OCI-LY1 (cell line): Measurements from ENCODE around the gene NUP214.

Experiments
- H2AFZ ChIP-seq: fragments of 200-600 bp; sonication (generic), shearing (Covaris generic); 2 replicates; pipeline ENCODE4 v1.6.0; 2014; ENCODE audit warnings: antibody characterized with exemption, mild to moderate bottlenecking, low read length
- H3F3A ChIP-seq: fragments of 200-600 bp; sonication (generic), shearing (Covaris generic); 2 replicates; pipeline ENCODE4 v1.6.0; 2014; ENCODE audit warnings: mild to moderate bottlenecking, antibody characterized with exemption, low read length, moderate library complexity; ENCODE audit not compliant: insufficient read depth
- H3K27ac ChIP-seq: fragments of 200-600 bp; sonication (generic); 2 replicates; pipeline ENCODE4 v1.5.1; 2014; ENCODE audit warnings: low read length, mixed run types, mild to moderate bottlenecking, low read depth; ENCODE audit not compliant: poor library complexity, severe bottlenecking
- H3K27me3 ChIP-seq: fragments of 200-600 bp; sonication (generic); 2 replicates; pipeline ENCODE4 v1.6.0; 2014; ENCODE audit warnings: antibody characterized with exemption, mild to moderate bottlenecking, low read length, moderate library complexity; ENCODE audit not compliant: insufficient read depth
- H3K36me3 ChIP-seq: fragments of 200-600 bp; sonication (generic); 2 replicates; pipeline ENCODE4 v1.6.1; 2014; ENCODE audit warnings: mild to moderate bottlenecking, antibody characterized with exemption, low read length, moderate library complexity, mixed read lengths; ENCODE audit not compliant: insufficient read depth
- H3K4me1 ChIP-seq: fragments of 200-600 bp; sonication (generic); 2 replicates; pipeline ENCODE4 v1.5.1; 2014; ENCODE audit warnings: mild to moderate bottlenecking, low read length, moderate library complexity; ENCODE audit not compliant: insufficient read depth, severe bottlenecking
- H3K4me2 ChIP-seq: fragments of 200-600 bp; sonication (generic), shearing (Covaris generic); 2 replicates; pipeline ENCODE4 v1.6.1; 2014; ENCODE audit warnings: low read length
- H3K4me3 ChIP-seq: fragments of 200-600 bp; sonication (generic); 2 replicates; pipeline ENCODE4 v1.5.1; 2014; ENCODE audit warnings: low read length, low read depth, mild to moderate bottlenecking, mixed read lengths; ENCODE audit not compliant: poor library complexity, severe bottlenecking
- H3K79me2 ChIP-seq: fragments of 200-600 bp; shearing (Covaris generic); 2 replicates; pipeline ENCODE4 v1.6.1; 2016; ENCODE audit warnings: mixed run types, low read length, mixed read lengths; ENCODE audit not compliant: insufficient read depth
- H3K9ac ChIP-seq: fragments of 200-600 bp; sonication (generic), shearing (Covaris generic); 2 replicates; pipeline ENCODE4 v1.6.1; 2014; ENCODE audit warnings: mild to moderate bottlenecking, low read length, mixed read lengths
- H3K9me2 ChIP-seq: fragments of 200-600 bp; sonication (generic), shearing (Covaris generic); 2 replicates; pipeline ENCODE4 v1.6.1; 2014; ENCODE audit warnings: low read depth, mild to moderate bottlenecking, low read length, mixed read lengths
- H3K9me3 ChIP-seq: fragments of 200-600 bp; shearing (Covaris generic); 2 replicates; pipeline ENCODE4 v1.6.1; 2014; ENCODE audit warnings: low read length, mixed read lengths
- H4K20me1 ChIP-seq: fragments of 200-600 bp; sonication (generic), shearing (Covaris generic); 2 replicates; pipeline ENCODE4 v1.6.0; 2016; ENCODE audit warnings: mild to moderate bottlenecking, low read length; ENCODE audit not compliant: insufficient read depth
- CTCF ChIP-seq: fragments of 200-600 bp; sonication (generic), shearing (Covaris generic); IDR thresholded peaks from 2 replicates; pipeline ENCODE4 v1.5.1; 2017; ENCODE audit warnings: mild to moderate bottlenecking, antibody characterized with exemption, low read length, moderate library complexity, mixed read lengths
- EZH2 ChIP-seq: fragments of 200-600 bp; sonication (generic), shearing (Covaris generic); IDR thresholded peaks from 2 replicates; pipeline ENCODE4 v1.8.0; 2017; ENCODE audit warnings: borderline replicate concordance, mixed run types, mild to moderate bottlenecking, antibody characterized with exemption, low read length, moderate library complexity, mixed read lengths

Gene NUP214

GRCh38 chr9:131082774-131083512, 42.4 kb upstream of the NUP214 start:
- H3K27ac ChIP-seq: no peak overlapping the region
- H2AFZ ChIP-seq: no peak overlapping the region
- H3F3A ChIP-seq: no peaks in the 10 kb centered on the region
- H4K20me1 ChIP-seq: no peaks in the 10 kb centered on the region
- H3K4me1 ChIP-seq: no peaks in the 10 kb centered on the region
- H3K36me3 ChIP-seq: no peaks in the 10 kb centered on the region
- TF ChIP-seq CTCF (no peak), EZH2 (no peak)
- no peak overlapping the region for H3K4me2 ChIP-seq
- no peak overlapping the region for H3K9ac ChIP-seq
- no peaks in the 10 kb centered on the region for H3K79me2 ChIP-seq
- no peak overlapping the region for H3K4me3 ChIP-seq
- H3K9me2 ChIP-seq: no peaks in the 10 kb centered on the region
- H3K9me3 ChIP-seq: no peaks in the 10 kb centered on the region
- H3K27me3 ChIP-seq: no peaks in the 10 kb centered on the region; the same call in 1 of the 2 replicates

GRCh38 chr9:131084661-131085369, 40.6 kb upstream of the NUP214 start:
- H3K27me3 ChIP-seq: no peaks in the 10 kb centered on the region; the same call in none of the 2 replicates
- H3K79me2 ChIP-seq: no peaks in the 10 kb centered on the region
- H2AFZ ChIP-seq: no peak overlapping the region
- H3K4me2 ChIP-seq: no peak overlapping the region
- H3K9me3 ChIP-seq: no peaks in the 10 kb centered on the region
- no peak overlapping the region for H3K4me3 ChIP-seq
- H3K9me2 ChIP-seq: no peaks in the 10 kb centered on the region
- no peaks in the 10 kb centered on the region for H3K4me1 ChIP-seq
- no peaks in the 10 kb centered on the region for H3K36me3 ChIP-seq
- no peak overlapping the region for H3K9ac ChIP-seq
- H4K20me1 ChIP-seq: no peaks in the 10 kb centered on the region
- TF ChIP-seq CTCF (no peak), EZH2 (no peak)
- no peak overlapping the region for H3K27ac ChIP-seq
- H3F3A ChIP-seq: no peaks in the 10 kb centered on the region

- TF ChIP-seq EZH2: no peak
- H3K9ac ChIP-seq: no peak overlapping the region
- H3K4me2 ChIP-seq: no peak overlapping the region
Measured at GRCh38 chr9:131085370-131086122, 39.8 kb upstream of the NUP214 start.

More at GRCh38 chr9:131085370-131086122, 39.8 kb upstream of the NUP214 start:
- Histone ChIP-seq H3K4me3 (no peak overlapping the region), H2AFZ (no peak overlapping the region), H3K9me2 (no peaks in the 10 kb centered on the region), H3K36me3 (no peaks in the 10 kb centered on the region), H3K79me2 (no peaks in the 10 kb centered on the region), H3K4me1 (no peaks in the 10 kb centered on the region), H3K9me3 (no peaks in the 10 kb centered on the region), H3K27ac (no peak overlapping the region), H3F3A (no peaks in the 10 kb centered on the region), H3K27me3 (no peaks in the 10 kb centered on the region; the same call in none of the 2 replicates), H4K20me1 (no peaks in the 10 kb centered on the region)
